Frontal cortex (tissue), 4 donors: ENCODE measurements around the gene SPATS2. TPM values are rescaled to one million over a fixed set of nuclear protein-coding genes. Genes with fewer than 3 reads are reported as not detected.
"Not testable (repeated sequence)": the region's sequence is repeated elsewhere in the genome, so short reads cannot be mapped to it uniquely, and the experiment has no call there.

Experiments used
- DNase-seq, 2 donors: peaks; one replicate each; pipeline ENCODE4 v3.0.0; 2012; ENCODE audit warnings: low spot score in 2 of 2
- FAIRE-seq: peaks from 2 replicates; lab custom pipeline; 2012; peaks lifted over from hg19 to GRCh38; lab: Jason Lieb, UNC
- total RNA-seq: library from RNA; depleted of rRNA; stranded (reverse); fragments of >200 nt; gene quantifications from one replicate; pipeline ENCODE4 v1.2.3, GENCODE V29; 2014
- donor health status: control.
- donor health status: control.
- donor health status: control.

Gene SPATS2
- total RNA-seq, 1 donor from 2014 or later: 50.5 TPM

DNA sequence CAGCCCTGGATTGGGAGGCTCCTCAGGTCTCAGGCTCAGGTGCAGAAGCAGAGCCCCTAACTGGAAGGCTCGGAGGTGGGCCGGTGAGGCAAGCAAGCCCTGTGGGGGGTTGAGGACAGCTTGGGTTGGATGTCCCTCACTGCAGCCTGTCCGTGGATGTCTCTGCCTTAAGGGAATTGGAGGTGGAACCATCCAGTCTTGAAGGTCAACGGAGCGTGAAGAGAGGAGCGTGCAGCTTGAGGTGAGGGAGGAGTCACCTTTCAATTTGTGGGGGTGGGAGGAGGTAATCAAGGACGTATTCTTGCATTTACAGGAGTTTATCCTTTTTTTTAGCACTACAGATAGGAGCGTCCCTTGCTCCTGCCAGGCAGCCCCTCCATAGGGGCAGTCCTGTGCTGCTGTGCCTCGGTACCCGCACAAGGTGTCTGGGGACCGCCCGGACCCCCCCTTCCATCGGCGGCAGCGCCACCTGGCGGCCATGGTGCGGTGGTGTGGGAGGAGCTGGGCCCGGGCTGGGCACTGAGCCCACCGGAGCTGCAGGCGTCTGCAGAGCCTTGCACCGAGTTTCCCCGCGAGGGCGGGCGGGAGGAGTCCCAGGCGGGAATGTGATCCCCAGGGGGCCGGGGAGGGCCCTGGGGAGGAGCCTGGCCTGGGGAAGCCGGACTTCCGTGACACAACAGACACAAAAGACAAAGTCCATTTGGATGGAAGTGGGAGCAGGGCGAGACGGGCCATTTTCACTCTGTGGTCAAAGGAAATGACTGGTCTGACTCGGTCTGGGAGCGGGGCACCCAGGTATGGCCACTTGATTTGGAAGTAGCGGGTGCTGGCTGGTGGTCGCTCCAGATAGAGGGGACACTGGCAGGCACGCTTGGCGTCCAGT lies 19.7 kb upstream of the SPATS2 start:
- no peak for FAIRE-seq

DNA sequence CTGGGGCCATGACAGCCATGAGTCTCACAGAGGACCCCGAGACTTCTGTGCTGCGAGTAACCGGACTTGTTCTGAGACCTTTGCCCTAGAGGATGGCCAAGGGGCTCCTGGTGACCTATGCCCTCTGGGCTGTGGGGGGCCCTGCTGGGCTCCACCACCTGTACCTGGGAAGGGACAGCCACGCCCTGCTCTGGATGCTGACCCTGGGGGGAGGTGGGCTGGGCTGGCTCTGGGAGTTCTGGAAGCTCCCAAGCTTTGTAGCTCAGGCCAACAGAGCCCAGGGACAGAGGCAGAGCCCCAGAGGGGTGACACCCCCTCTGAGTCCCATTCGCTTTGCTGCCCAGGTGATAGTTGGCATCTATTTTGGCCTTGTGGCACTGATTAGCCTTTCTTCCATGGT lies 18.5 kb upstream of the SPATS2 start:
- DNase-seq (no peak), FAIRE-seq (no peak)

More for the DNA sequence above, 19.7 kb upstream of the SPATS2 start:
- DNase-seq: peak; percentile 89 to 95

DNA sequence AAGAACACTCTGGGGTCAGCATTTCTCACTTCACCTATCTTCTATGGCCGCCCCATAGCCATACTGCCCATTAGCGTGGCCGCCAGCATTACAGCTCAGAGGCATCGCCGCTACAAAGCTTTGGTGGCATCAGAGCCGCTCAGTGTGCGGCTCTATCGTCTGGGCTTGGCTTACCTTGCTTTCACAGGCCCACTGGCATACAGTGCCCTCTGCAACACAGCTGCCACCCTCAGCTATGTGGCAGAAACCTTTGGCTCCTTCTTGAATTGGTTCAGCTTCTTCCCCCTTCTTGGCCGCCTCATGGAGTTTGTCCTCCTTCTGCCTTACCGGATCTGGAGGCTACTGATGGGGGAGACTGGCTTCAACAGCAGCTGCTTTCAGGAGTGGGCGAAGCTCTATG lies 18.0 kb upstream of the SPATS2 start:
- DNase-seq: no peak
- no peak for FAIRE-seq

DNA sequence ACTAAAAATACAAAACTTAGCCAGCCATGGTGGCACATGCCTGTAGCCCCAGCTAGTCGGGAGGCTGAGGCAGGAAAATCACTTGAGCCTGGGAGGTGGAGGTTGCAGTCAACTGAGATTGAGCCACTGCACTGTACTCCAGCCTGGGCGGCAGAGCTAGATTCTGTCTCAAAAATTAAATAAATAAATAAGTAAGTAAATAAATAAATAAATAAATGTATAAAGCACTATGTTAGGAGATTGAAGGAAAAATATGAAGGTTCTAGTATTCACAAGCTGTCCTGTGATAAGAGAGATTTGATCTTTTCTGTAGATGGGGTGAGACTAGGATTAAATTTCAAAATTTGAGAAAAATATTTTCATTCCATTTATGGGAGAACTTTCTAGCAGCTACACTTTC lies 14.9 kb upstream of the SPATS2 start:
- no peak for FAIRE-seq
- no peak for DNase-seq

GRCh38 chr12:49355913-49356312 lies 11.3 kb upstream of the SPATS2 start:
- FAIRE-seq: no peak
- no peak for DNase-seq

DNA sequence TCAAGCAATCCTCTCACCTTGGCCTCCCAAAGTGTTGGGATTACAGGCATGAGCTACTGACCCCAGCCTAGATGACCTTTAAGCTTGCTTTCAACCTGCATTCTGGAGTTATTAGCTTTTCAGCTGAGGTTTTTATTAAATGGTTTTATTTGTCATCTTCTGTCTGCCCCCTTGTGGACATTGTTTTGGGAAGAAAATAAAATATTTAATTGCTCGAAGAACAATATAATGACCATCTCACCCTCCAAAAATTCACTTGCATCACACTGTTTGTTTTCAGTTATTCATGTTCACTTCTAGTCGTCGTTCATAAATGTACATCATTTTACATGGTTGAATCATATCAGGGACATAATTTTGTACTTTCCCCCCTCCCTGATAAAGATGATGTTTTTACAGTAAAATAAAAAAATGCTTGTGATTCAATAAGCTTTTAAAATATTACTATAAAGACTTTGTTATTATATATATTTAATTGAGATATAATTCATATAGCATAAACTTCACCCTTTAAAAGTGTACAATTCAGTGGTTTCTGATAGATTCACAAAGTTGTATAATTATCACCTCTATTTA lies 10.1 kb upstream of the SPATS2 start:
- peak in 1 of 2 donors; percentile 20 for DNase-seq
- FAIRE-seq: no peak

DNA sequence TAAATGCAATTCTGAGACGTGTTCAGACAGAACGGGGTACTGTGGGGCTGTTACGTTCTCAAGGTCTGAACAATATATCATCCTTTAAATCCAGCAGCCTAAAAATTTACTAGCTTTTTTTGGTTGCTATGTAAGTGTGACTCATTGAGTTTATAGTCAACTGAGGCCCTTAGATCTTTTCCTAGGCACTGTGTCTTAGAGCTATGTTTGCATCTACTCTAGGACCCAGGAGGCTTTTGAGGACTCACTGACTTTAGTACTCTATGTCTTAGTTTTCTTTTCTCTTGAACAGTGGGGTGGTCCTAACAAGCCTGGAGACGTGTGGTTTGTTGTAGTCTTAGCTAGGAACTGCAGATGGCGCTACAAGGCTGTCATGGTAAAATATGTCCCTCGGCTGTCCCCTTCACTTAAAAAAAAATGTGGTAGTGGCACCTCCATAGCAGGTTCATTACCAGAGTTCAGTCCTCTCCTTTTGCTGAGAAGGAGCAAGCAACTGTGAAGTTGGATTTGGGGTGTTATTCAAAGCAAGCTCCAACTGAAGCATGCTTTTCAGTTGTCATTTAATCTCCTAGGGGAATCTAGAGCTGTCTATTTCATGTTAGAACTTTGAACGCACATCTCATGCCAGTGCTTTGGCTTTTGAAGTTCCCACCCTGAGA lies 8.7 kb upstream of the SPATS2 start:
- peak; percentile 34 to 56 for DNase-seq
- no peak for FAIRE-seq

GRCh38 chr12:49359671-49360070 lies 7.6 kb upstream of the SPATS2 start:
- FAIRE-seq: no peak
- DNase-seq: no peak

GRCh38 chr12:49362077-49362476 lies 5.2 kb upstream of the SPATS2 start:
- FAIRE-seq (no peak), DNase-seq (no peak)

DNA sequence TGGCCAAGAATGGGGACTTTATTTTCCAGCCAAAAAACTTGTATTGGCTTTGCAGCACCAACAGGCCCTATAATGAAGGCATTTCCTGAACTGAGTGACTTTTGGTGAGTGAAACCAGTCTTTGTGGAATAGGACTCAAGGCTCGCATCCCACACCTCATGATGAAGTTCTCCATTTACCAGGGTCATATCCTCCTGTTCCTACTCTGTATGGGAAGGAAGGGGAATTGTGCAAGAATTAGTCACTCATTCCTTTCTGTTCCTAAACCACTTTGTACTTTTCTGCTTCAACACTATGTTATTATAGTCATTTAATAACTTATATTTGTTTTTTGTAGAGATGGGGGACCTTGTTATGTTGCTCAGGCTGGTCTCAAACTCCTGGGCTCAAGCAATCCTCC lies 2.3 kb upstream of the SPATS2 start:
- no peak for DNase-seq
- FAIRE-seq: no peak

- FAIRE-seq (no peak), DNase-seq (no peak)
Observed at GRCh38 chr12:49365542-49365941, 1.7 kb upstream of the SPATS2 start.

DNA sequence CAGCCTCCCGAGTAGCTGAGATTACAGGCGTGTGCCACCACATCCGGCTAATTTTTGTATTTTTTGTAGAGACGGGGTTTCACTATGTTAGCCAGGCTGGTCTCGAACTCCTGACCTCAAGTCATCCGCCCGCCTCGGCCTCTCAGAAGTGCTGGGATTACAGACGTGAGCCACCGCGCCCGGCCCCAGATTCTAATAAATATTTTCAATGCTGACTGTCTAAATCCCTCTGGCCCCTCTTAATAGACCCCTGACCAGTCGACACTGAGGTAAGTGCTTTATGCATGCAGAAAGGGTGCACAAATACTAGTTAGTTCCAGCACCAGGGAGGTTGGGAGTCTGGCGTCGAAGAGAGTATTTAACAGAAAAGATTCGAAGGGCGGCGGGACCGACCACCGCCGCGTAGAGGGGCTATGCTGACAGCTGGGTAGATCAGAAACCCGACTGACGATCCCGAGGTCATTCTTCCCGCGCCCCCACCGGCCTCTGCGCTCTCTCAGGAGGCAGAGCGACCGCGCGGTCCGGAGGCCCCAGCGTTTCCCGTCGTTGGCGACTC lies 1.1 kb upstream of the SPATS2 start:
- FAIRE-seq: no peak
- DNase-seq: no peak

DNA sequence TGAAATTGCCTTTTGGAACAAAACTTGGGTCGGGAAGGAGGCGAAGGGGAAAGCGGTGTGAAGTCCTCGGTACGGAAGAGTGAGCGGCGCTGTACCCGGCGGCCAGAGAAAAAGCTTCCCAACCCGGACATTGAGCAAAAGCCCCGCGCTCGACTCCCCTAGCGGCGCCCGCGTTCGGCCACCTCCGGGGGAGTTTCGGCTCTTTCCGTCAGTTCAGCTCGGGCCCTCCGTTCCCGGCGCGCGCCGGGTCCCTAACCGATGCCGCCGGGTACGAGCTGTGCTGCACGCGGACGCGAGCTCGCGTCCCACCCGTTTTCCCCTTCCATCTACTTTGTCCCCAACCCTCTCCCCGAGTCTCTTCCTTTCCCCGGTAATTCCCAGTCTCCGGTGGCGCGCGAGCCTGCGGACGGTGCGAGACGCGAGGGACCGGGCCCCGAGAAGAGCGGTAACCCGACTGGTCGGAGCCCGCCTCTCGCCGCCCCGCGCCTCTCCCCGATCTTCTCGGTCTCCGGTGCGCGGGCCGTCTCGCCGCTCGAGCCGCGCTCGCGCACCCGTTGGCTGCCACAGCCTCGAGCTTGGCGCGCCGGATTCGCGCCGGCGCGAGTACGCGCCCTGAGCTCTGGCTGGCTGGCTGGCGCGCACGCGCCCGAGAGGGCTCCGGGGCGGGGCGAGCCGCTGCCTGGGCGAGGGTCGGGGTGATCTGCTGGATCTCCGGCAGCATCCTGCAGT lies 446 bp upstream of the SPATS2 start:
- FAIRE-seq: no peak
- DNase-seq: peak; percentile 88 to 92

GRCh38 chr12:49368240-49368600 lies 958 bp downstream of the SPATS2 start:
- no peak for FAIRE-seq
- DNase-seq: no peak

- FAIRE-seq (no peak), DNase-seq (no peak)
Observed at GRCh38 chr12:49369411-49370145, 2.3 kb downstream of the SPATS2 start.

DNA sequence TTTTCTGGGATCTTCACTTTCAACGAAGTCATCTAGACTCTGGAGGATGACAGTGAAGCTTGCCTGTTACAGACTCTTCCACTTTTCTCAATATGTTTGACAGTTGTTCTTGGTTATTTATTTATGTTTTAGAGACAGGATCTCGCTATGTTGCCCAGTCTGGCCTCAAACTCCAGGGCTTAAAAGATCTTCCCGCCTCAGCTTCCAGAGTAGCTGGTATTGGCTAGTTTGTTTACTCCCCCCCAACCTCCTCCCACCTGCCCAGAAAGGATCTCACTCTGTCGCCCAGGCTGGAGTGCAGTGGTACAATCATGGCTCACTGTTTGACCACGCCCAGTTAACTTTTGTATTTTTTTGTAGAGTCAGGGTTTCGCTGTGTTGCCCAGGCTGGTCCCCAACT lies 3.3 kb downstream of the SPATS2 start:
- DNase-seq (no peak), FAIRE-seq (no peak)

DNA sequence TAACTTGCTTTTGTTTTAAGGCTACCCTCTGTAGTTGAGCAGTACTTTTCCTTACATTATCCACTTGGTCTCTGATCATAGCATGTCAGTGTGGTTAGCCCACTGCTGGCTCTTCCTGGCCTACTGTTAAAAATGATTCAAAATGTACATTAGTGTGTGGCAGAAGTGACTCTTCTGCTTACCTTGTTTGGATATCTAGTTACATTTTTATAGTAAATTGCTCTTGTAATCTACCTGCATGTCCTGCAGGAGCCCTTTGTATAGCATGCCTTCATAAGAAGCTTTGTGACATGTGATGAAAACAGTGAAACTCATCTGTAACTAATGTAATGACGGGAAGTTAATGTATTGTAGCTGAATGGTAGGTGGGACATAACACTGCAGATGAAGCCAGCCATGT lies 8.1 kb downstream of the SPATS2 start:
- DNase-seq: no peak
- no peak for FAIRE-seq

DNA sequence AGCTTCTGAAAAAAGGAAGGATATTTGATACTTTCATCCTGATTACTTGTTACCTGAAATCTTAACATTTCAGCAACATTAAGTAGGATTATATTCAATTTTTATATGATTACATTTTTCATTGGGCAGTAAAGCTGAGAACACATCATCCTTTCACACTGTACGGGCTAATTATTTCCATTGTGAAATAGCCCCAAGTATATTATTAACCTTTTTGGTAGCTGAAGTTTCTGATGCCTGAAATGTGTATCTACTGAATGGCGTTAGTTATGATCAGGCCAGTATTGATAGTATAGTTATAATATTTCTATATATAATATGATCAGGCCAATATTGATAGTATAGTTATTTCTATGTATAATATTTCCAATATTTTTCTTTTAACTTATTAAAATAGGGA lies 10.1 kb downstream of the SPATS2 start:
- DNase-seq (no peak), FAIRE-seq (no peak)

DNA sequence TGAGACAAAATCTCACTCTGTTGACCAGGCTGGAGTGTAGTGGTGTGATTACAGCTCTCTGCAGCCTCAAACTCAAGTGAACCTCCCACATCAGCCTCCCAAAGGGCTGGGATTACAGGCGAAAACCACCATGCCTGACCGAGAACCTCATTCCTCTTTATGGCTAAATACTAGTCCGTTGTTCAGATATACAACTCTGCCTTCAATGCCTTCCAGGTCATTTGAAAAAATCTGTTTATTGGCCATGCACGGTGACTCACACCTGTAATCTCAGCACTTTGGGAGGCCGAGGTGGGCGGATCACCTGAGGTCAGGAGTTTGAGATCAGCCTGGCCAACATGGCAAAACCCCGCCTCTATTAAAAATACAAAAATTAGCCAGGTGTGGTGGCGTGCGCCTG lies 12.9 kb downstream of the SPATS2 start:
- not testable (repeated sequence) for DNase-seq, FAIRE-seq
